ENCODE results near the gene GGA3.

Gene GGA3

DNA sequence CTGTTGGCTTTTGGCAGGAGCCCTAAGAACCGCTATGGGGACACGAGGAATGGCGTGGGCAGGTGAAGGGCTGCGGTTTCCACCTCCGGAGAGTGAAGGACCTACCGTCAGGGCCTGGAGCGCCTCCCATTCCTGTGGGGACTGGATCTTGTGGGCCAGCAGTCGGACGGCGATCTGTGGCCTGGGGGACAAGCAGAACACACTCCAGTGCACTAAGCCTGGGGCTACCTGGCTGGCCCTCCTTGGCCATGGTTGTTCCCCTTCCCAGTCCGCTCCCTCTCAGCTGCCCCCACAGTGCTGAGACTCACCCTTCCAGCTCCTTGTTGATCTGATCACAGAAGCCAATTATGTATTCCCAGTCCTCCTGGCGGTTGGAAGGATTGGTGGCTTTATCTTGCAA lies 15.0 kb downstream of the GGA3 start:
- no peak for DNase-seq (ENCODE audit: low read depth)

DNA sequence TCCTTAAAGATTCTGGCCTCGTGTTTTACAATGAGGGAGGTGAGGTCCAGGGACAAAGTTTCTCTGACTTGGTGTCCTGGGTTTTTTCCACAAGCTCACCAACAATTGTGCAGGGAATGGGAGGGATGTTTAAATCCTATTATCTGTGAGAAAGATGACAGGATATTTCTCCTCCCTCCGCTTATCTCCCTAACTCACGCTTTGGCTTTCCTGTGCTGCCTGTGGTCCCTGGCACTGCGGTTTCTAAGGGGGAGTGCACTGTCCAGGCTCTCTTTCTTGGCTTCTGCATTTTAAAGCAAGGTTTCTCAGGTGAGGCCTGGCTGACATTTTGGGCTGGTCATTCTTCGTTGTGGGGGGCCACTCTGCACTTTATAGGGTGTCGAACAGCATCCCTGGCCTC lies 16.4 kb downstream of the GGA3 start:
- no peak for DNase-seq (ENCODE audit: low read depth)

DNA sequence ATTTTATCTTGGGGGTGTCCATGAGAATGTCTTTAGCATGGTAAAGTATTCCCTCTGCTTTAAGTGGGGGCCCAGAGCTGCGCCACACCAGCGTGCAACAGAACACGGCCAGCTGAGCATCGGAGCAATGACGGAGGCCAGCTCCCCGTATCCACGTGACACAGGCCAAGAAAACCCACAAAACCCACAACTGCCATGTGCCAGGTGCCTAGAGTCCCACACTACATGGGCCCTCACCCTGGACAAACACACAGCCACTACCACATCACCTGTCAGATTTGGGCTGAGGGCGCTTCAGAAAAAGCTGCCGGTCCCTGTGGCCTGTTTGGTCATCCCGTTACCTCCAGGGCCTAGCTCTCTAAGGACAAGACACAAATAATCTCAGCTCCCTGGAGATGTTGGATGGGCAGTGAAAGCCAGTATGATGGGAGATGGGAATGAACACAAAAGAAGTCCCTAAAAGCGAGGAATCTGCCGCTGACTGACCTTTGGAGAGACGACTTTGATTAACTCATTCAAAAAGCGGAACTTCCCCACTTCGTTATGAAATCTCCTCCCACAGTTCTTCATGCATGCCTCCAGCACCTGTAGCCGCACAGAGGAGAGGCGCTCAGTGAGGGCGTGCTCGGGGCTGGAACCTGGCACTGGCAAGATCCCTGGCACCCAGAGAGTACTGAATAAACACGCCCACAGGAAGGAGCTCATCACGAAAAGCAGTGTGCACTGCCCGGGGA lies 17.1 kb downstream of the GGA3 start:
- DNase-seq (ENCODE audit: low read depth): no peak

DNA sequence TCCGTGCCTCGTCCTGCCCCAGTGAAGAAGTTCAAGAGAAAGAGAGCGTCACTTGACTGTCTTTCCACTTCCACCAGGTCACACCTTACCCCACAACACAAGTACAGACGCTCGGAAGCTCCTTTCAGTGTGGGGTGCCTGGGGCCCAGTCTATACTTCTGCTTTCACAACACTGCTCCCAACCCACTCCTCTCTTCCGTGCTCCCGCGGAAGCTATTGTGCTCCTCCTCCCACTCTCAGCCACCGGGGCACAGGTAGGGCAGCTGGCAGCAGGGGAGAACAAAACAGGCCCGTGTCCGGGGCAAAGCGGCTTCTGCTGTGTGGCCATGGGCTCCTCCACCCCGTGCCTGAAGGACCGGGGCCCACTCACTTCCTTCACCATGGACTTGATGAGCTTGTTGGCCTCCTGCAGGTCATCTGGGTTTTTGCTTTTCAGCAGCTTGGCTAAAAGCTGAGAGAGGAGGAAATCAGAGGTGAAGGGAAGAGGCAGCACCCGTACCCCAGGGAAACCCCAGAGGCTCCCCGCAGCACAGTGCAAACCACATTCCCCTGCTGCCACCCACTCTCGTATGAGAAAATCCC lies 18.9 kb downstream of the GGA3 start:
- no peak for DNase-seq (ENCODE audit: low read depth)

DNA sequence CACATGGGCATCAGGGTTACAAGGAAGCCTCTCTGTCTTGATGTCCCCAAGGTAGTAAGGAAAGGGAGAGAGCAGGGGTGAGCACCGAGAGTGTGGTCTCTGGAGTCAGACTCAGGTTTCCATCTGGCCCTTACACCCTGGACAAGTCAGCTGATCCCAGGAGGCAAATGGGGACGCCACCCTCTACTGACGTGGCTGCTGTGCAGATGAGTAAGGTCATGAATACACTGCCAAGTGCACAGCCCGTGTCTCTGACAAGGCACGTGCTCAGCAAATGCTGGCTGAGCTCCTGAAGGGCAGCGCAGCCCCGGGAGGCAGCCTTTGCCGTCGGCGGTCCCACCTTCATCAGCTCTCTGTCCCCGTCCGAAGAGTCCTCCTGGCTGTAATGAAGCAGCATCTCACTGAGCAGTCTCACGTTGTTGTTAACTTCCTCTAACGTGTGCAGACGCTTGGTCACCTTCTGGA lies 19.4 kb downstream of the GGA3 start:
- peak; percentile 44 for DNase-seq (ENCODE audit: low read depth)

DNA sequence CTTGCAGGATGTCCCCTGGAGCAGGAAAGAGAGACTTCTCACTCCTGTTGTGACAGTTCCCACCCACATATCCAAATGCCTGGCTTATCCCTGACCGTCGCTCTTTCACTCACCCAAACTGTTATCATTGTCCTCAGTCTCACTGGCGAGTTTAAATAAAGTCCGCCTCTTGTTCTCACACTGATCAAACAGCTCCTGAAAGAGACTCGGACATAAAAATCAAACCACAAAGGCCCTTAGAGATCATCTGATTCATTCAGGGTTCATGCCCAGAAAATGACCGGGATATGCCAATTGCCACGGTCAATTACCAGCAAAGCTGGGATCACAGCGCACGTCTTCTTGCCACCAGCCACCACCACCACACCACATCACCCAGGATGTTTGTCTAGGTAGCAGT lies 19.9 kb downstream of the GGA3 start:
- peak; percentile 22 for DNase-seq (ENCODE audit: low read depth)

DNA sequence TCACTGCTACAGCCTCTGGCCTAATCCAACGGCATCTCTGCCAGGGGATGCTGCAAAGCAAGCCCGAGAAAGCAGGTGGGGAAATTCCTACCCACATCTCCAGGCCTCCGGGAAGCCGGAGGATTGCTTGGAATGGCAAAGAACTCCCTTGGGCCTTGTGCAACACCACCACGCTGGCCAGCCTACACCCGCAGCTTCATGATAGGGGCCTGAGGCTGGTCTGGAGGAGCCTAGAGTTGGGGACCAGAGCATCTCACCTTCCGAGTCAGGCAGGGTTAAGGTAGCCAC lies 20.3 kb downstream of the GGA3 start:
- peak; percentile 67 for DNase-seq (ENCODE audit: low read depth)

DNA sequence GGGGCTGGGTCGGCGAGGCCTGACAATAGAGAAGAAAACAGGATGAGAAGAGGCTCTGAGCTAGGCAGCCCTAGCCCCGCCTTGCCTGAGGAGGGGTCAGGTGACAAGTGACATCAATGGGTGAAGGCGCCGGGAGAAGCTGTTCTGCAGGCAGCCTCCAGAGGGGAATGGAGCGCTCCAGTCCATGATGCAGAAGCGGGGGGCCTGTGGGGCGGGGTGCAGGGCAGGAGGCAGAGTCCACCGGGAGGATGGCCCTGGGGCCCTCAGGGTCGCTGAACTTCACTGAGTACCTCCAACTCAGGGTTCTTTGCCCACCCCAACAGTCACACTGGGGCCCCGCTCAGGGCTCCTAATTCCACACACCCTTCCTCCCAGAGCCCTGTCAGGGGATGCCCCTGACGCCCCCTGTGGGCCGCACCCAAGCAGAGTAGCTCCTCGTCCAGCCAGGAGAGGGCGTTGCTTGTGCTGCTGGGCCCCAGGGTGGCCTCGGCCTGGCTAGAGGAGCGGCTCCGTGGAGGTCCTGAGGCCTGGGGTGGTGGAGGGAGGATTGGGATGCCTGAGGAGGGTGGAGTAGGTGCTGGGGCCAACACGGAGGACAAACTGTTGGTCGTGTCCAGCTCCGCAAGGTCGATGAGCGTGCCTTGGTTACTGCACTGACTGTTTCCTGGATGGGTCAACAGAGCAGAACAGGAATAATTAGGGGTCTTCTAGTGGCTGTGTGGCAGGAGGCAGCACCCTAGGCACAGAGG lies 20.8 kb downstream of the GGA3 start:
- no peak for DNase-seq (ENCODE audit: low read depth)

DNA sequence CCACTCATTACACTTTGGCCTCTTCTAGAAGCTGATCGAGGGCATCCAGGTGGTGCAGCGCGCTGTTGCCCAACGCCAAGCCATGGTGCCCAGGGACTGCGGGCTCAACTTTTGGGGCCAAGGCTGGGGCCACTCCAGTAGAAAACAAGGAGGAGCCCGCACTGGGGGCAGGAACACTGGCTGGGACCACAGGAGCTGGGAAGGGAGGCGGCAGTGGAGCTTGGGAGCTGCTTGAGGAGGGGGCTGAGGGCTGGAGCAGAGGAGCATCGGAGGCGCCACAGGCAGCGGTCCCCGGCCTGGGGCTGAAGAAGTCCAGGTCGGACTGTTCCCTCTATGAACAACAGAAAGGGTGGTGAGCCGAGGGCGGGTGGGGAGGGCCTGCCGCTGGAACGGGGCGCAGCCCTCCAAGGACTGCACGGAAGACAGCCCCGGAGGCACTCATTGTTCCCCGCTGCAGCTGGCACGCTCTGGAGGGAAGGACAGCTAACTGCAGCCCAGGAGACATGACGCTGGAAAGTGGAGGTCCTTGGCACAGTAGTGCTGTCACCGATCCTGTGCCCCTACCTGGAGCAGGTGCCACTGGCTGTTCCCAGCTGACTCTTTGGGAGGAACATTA lies 21.5 kb downstream of the GGA3 start:
- no peak for DNase-seq (ENCODE audit: low read depth)

DNA sequence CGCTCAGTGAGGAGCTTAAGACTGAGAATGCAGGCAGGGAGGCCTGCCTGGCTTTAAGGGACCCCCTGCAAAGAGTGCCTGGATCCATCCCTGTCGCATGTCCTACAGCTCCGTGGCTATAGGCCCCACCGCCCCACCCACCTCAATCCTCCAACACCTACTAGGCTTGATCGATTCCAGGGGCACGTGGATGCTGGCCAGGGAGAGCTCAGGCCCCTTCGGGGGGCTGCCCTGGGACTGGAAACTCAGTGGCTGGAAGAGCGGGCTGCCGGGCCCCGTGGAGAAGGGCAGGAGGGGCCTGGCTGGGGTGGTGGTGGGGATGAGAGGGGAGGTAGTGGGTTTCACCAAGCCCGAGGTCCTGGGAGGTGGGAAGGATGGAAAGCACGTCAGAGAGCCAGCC lies 22.2 kb downstream of the GGA3 start:
- no peak for DNase-seq (ENCODE audit: low read depth)

DNA sequence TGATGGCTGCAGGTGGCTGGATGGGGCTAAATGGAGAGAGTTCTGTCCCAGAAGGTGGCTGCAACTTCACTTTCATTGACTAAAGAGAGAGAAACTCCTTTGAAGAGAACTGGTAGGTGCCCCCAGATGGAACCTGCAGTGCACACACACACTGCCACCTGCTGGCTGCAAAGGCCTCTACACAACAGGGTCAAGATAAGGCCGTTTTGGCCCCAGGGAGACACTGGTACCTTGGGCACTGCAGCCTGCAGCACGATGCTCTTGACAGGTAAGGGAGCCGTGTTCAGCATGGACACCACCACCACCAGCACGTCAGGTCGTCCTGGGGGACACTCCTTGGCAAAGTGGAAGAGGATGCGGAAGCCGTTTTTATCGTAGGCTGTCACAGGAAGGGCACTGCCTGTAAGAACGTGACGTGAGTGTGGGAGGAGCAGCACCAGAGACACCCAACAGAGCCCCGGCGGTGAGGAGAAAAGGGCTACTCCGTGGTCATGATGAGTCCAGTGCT lies 22.7 kb downstream of the GGA3 start:
- DNase-seq (ENCODE audit: low read depth): peak; percentile 58

DNA sequence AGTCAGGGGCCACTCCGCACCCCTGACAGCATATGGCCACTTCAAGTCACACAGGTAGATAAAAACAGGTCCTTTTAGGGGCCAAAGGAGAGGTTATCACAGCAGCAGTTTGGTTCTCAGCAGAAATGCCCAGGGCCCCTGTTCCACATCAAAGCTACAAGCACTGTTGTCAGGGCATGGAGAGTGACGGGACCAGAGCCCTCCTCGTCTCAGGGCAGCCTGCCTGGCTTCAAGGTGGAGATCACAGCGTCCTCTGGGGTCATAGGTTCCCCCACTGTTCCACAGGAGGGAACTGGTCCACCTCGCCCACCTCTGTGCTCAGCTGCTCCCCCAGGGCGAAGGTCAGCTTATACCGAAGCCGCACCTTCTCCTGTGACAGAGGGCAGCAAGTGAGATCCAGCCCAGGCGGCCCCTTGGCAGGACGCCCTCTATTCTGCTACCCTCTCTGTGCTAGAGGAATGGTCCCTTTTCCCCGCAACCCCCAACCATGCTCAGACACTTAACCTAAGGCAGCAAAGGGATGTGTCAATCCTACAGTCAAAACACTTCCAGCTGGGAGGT lies 23.3 kb downstream of the GGA3 start:
- DNase-seq (ENCODE audit: low read depth): no peak

DNA sequence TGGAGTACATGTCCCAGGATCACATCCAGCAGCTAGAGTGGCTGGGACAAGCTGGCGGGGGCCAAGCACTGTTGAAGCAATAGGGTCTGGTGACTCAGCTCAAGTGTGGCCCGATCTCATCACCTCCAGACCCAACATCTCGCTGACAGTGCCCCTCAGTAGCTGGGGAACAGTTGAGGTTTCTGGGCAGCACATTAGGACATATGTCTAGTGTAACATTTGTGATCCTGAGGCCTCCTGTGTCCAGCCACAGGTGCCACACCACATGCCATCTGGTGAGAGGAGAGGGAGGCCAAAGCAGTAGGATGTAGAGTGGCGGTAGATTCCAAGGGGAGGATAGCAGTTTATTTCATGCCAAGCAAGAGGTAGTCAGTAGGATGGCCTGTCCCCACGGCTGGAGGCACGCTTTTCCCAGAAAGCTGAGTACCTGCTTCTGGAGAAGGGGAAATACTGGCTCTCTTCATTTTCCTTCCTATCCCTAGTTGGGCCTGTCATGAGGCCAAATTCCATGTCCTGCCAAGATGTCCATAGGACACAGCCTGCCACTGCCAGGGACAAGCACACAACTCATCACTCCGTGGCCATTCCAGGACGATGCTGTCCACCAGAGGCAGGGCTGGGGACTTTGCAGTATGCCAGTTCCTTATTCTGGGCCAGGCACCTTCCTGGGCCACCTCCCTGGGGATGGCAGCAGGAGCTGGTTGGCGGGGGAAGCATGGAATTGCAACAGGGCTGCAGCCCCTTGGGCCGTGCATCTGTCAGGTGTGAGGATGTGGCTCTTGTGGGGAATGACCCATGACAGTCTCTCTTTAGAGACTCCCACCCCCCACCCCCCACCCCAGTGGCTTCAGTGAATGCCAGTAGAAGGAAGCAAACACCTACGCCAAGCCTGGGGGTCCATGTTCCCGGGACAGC lies 24.0 kb downstream of the GGA3 start:
- no peak for DNase-seq (ENCODE audit: low read depth)

DNA sequence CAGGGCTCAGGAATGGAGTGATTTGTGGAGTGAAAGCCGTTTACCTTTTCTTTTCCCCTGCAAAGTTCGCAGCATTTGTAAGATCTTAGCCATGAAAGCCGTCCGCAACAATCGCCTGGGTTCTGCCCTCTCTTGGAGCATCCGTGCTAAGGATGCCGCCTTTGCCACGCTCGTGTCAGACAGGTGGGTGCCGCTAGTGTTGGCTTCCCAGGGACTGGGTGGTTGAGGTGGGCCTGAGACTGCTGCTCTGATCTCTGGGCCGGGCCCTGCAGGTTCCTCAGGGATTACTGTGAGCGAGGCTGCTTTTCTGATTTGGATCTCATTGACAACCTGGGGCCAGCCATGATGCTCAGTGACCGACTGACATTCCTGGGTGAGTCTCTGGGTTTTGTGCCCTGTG lies 28.6 kb downstream of the GGA3 start:
- DNase-seq (ENCODE audit: low read depth): no peak

DNA sequence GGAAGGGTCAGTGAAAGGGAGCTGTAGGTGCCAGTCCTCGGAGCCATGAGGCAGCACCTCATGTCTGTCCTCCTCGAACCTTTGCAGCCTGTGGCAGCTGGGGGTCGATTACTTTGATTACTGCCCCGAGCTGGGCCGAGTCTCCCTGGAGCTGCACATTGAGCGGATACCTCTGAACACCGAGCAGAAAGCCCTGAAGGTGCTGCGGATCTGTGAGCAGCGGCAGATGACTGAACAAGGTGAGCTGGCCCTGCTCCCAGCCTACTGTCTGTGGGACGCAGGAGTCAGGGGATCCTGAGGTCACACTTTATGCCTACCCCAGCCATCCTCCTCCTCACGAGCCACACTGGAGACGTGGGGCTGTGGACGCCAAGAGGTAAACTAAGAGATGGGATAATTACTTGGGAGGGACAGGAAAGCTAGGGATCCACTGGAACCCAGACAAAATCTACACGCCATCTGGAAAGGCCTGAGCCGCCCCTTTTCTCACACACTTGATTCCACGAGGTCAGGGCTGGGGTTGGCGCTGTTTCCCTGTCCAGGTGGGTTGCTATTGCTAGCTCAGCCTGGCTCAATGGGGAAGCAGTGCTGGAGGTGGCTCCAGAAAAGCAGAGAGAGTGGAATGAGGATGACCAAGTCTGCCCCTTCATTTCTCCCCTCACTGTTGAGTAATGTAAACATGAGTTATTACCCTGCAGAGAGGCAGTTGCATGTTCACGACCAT lies 29.5 kb downstream of the GGA3 start:
- DNase-seq (ENCODE audit: low read depth): no peak

DNA sequence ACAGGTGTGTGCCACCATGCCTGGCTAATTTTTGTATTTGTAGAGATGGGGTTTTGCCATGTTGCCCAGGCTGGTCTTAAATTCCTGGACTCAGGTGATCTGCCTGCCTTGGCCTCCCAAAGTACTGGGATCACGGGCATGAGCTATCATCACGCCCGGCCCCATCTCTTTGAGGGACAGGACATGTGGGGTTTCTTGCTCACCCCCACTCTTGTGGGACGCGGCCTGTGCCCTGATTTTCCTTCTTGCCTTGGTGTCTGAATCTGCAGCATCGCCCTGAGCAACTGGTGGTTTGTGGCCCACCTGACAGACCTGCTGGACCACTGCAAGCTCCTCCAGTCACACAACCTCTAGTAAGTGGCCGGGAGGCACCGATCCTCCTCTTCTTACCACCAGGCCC lies 30.3 kb downstream of the GGA3 start:
- no peak for DNase-seq (ENCODE audit: low read depth)

DNA sequence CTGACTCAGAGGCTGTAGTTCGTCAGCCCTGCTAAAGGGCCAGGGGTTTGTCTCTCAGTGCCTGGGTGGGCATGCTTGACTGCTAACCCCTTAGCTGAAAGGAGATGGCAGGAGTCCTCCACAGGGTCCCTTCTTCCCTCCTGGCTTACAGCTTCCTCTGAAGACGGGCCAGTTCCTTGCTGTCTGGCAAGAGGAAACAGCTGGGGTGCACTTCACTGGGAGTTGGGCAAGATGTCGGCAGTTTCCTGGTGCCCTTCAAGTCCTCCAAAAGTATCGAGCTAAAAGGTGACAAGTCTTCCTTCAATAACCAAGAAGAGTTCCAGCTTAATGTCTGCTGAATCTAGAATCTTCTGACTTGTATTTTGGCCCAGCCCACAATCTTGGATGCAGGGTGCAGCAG lies 32.6 kb downstream of the GGA3 start:
- no peak for DNase-seq (ENCODE audit: low read depth)

DNA sequence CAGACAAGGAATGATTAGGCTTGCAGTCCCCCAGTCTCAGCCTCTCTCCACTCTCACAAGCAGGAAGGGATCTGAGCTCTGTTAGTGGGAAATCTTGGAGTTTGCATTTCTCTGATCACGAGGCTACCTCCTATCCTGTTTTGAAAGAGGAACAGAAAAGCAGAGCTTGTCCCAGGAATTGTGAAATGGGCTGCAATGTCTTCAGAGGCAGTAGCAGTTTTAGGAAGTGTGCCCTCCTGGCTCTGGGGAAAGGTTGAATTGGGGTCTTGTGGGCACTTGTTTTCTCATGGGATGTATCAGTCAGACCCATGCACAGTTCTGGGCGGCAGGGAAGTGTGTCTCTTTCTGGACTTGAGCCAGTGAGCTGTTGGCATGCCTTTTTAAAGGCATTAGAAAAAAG lies 33.1 kb downstream of the GGA3 start:
- DNase-seq (ENCODE audit: low read depth): peak; percentile 70

DNA sequence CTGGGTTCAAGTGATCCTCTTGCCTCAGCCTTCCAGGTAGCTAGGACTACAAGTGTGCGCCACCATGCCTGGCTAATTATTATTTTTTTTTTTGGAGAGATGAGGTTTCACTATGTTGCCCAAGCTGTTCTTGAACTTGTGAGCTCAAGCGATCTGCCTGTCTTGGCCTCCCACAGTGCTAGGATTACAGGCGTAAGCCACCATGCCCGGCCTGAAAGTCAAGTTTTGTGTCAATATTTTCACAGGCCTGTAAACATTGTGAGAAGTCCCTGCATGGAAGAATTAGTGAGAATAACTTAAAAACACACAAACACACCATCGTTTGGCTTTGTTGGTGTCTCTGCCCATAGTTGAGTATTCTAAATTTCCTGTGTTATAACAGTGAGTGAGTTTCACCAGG lies 33.7 kb downstream of the GGA3 start:
- no peak for DNase-seq (ENCODE audit: low read depth)

DNA sequence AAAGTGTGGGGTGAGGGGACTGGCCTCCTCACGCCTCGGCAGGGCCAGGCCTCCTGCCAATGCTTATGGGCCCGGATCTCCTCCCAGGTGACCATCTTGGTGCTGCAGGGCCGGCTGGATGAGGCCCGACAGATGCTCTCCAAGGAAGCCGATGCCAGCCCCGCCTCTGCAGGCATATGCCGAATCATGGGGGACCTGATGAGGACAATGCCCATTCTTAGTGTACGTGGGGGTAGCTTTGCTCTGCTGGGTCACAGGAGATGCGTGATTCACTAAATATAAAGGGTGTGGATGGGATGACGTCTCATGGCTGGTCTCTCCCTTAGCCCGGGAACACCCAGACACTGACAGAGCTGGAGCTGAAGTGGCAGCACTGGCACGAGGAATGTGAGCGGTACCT lies 36.4 kb downstream of the GGA3 start:
- DNase-seq (ENCODE audit: low read depth): no peak

DNA sequence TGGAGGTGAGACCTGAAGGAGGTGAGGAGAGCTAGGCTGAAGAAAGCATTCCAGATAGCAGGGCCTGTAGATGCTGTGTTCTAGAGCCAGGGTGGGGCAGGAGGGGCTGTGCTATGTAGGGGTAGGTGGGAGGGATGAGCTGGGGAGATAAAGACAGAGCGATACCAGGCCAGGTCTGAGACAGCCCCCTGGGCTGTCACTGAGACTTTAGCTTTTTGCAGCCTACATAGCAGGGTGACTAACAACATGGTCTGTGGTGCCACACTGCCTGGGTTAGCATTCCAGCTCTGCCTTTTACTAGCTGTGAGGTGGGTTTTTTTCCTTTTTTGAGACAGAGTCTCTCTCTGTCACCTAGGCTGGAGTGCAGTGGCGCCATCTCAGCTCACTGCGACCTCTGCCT lies 41.6 kb downstream of the GGA3 start:
- no peak for DNase-seq (ENCODE audit: low read depth)

All from fibroblast of gingiva (primary cell).